Activated CD8-positive, alpha-beta memory T cell treated with anti-CD3 and anti-CD28 coated beads for 4 hours (primary cell): ENCODE results near the gene ANKRD33.
A peak's percentile ranks its signal among the peaks of the same experiment; 100 is the strongest.

ENCODE experiments used
- DNase-seq, 2 donors: peaks; one replicate each; pipeline ENCODE4 v3.0.0-alpha.2; 2020; ENCODE audit warnings: low read depth in 2 of 2

Gene ANKRD33, protein sequence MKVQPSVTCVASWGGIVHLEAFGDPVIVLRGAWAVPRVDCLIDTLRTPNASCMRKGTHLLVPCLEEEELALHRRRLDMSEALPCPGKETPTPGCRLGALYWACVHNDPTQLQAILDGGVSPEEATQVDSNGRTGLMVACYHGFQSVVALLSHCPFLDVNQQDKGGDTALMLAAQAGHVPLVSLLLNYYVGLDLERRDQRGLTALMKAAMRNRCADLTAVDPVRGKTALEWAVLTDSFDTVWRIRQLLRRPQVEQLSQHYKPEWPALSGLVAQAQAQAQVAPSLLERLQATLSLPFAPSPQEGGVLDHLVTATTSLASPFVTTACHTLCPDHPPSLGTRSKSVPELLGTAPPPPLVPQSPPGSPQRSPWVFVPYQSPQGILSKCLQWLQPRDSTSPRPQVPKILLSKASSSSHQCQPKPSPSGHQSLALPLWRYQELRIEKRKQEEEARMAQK

DNA sequence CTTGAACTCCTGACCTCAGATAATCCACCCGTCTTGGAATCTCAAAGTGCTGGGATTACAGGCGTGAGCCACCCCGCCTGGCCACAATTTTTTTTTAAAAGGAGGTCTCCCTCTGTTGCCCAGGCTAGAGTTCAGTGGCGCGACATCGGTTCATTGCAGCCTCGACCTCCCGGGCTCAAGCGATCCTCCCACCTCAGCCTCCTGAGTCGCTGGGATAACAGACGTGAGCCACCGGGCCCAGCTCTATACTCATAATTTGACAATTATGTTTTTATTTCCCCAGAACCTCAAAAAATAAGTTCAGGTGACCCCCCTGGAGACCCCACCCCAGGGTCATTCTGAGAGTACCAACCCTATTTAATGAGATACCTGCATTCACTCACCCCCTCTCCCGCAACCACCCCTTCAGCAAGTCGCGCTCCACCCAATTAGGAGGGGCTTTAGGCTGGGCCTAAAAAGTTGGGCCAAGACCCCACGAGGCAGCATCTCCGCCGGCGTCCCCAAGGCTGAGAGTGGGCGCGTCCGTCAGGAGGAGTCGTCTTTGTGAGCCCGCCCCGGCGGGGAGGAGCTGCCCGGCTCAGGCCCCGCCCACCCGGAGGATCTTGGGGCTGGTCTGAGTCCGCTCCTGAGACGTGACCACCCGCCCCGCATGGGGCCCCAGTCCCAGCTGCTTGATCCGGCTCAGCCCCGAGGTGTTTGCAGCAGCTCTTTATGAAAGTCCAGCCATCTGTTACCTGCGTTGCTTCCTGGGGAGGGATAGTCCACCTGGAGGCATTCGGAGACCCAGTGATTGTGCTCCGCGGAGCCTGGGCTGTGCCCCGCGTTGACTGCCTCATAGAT is at the start of gene ANKRD33:
TSS of gene ANKRD33 (plus strand) at position 628 of the 840 bp plus-strand sequence. CDS start at position 712, 84 bp downstream.
- DNase-seq, result no peak

DNA sequence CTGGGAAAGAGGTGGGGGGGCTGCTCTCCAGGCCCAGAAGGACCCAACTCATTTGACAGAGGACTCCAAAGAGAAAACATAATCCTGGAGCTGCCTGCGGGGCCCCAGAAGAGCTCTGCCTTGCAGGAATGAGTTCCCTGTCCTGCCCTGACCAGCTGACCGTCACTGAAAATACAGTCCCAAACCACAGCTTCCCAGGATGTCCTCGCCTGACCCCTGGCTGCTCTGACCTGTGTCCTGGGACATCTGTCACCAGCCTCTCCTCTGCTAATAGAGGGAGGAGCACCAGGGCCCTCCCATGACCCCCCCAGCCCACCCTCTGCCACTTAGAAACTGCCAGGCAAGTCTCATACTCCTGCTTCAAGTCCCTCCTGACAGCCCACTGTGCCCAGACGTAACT is 49.1 kb upstream of the ANKRD33 start:
- DNase-seq, result no peak

DNA sequence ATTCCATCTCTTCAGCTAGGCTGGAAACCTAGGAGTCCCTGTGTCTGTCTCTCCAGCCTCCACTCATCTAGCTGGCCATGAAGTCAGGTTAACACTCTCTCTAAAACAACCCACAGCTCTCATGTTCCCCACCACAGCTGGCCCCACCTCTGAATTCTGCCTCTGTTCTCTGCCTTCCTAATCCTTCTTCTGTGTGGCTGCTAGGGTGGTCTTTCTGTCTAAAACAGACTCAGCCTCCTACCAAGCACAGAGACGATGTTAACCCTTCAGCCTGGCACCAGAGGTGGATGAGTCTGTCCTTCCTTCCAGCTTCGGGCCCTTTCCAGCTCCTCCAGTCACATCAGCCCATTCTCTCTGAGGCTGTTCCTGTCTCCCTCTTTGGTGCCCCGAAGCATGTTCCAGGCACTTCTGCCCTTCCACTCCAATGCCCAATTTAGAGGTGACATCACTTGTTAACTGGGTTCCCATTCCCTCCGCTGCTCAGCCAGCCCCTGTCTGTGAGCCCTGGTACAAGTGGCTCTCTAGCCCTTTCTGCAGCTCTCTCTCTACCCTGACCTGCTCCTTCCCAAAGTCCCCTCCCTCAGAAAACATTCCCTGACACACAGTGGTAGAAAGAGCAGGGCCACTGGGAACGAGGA is 48.5 kb upstream of the ANKRD33 start:
- DNase-seq, result no peak

DNA sequence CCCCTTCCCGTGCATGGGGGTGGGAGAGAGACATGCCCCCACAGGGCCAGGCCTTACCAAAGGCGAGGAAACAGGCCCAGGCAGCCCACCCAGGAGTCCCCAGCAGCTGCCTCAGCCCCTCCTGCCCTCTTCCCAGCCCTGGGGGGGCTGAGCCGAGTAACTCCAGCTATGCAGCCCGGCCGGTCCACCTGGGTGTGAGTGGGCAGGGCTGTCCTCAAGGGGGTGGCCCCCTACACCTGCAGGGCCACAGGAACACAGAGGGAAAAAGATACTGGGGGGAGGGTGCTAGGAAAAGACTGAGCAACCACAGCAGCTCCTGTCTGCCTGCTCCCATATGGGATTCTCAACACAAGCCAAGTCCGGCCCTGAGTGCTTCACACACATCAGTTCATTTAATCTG is 46.9 kb upstream of the ANKRD33 start:
- no peak for DNase-seq

DNA sequence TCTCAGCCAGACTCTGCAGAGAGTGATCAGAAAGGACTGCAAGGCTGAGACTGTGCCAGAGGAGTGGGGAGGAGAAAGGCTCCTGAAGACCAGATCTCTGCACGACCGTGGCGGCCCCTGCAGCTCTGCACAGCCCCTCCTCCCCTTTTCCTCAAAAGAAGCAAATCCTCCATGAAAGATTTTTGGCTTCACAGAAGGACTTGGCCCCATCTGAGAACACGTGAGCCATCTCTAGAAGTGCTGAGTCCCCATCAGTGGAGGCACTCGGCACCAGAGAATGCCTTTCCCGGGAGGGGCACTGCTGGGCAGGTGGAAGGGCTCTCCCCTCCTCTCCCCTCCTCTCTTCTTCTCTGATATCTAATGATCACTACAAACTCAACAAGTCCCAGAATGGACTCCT is 46.2 kb upstream of the ANKRD33 start:
- DNase-seq, result no peak

DNA sequence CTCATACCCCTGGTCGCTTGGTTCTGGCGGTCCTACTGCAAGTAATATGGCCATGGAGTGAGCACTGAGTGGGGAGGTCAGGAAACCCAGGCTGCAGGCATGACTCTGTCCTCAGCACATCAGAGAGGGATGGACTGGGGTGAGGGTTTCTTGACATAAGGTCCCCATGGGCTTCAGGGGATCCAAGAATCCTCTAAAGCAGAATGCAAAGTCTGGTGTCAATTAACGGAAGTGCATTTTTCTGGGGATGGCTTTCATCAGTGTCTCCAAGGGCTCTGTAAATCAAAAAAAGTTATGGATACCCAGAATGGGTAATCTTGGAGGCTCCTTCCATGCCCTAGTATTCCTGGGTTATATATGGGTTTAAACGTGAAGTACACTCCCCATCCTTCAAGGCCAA is 43.0 kb upstream of the ANKRD33 start:
- DNase-seq, result no peak

DNA sequence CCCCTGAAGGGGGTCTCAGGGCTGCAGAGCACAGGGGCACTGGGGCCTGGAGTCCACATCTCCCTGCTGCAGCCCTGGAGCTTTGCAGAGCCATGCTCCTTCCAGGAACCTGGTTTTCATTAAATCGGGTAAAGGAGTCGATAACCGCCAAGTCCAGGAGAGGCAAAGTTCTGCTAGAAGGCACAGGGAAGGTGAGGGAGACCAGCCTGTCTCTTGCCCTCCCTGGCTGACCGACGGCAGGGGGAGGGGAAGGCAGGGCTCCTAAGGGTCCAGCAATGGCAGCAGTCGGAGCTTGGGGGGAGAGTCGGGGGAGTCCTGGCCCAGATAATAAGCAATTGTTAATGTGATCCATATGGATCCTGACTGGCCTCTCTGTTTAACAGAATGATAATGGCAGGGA is 42.4 kb upstream of the ANKRD33 start:
- no peak for DNase-seq

DNA sequence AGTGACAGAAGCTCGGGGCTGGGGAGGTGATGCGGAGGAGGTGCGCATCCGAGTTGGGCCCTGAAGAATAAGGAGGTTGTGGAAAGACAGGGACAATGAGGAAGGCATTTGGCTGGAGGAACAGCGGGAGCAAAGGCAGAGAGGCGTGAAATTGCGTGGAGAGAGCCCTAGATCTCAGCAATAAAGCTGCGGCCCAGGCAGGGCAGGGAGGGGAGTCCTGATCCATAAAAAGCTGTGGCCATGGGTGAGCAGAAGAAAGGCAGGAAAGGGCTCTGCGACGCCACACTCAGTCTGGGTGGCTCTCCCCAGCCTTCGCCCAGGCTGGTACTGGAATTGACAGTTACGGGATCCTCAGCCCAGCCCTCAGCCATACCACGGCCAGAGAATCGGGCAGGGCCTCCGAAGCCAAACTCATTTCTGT is 41.6 kb upstream of the ANKRD33 start:
- no peak for DNase-seq

DNA sequence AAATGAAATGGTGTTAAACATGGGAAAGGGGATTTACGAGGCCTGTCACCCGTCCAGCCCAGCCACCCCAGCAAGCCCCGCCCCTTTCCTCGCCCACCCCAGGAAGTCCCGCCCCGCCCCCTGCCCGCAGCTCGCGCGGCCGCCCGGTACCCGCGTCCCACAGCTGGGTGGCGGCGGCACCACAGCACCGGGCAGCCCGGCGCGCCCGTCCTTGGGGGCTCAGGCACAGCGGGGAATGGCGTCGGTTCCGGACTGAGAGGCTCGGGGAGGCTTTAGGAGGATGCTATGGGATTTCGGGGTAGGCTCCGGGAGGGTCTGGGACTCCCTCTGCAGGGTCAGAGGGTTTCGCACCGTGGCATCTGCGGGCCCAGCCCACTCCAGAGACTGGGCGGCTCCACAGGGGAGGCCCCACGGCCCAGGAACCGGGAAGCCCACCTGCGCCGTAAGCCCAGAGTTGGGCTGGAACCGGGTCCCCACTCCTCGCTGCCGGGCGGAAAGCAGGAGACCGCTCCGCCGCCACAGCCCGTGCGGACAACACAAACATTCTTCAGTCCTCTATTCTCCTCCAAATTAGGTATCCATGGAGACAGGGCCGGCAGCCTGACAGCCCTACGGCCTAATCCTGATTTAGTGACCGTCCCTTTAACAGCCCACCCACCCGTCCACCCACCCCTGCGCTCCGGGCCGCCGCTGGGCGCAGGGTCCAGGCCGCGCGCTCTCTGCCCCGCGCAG is 40.8 kb upstream of the ANKRD33 start:
- peak; percentile 21 to 33 for DNase-seq

DNA sequence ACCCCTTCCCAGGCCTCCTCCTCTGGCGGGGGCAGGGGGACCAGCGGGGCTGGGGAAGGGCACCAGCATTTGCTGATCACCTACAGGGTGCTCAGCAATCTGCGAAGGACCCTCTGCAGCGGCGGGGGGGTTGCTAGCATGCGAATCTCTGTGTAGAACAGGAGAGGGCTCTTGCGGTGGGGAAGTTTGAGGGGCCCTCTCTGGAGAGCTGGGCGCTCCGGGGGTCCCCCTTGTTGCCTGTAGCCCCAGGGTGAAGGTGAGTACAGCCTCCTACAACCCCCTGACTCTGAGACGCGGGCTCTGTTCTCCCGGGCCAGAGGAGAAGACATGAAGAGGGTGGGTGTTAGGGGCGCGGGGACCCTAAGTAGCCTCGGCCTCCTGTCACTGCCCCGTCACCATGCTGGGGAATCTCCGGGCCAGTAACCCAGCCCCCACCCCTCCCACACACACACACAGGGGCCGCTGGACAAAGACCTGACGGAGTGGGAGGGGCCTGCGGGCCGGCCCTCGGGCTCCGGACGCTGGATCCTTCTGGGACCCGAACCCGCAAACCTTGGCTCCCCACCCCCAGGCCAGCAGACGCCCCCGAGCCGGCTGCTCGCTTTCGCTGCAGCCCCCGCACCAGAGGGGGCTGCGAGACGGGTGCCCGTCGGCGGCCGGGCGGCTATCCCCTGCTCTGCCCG is 40.1 kb upstream of the ANKRD33 start:
- no peak for DNase-seq

DNA sequence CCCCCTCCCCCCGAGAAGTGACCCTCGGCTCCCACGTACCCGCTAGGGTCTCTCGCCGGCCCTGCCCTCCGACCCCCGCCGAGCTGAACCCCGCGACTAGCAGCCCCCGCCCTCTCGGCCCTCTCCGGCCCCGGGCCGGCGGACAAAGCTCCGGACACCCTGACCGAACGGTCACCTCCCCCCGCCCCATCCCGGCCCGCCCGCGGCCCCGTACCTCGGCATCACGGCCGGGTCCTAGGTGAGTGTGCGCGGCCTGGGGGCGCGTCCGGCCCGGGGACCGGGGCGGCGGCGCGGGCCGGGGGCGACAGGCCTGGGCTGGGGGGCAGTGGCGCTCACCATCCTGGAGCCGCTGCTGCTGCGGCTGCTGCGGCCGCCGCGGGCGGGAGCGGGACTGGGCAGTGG is 39.6 kb upstream of the ANKRD33 start, which contains the start of gene FIGNL2:
TSS of gene FIGNL2 (minus strand) at position 393 of the 402 bp plus-strand sequence. CDS start 26,305 bp downstream, outside the sequence.
- no peak for DNase-seq

DNA sequence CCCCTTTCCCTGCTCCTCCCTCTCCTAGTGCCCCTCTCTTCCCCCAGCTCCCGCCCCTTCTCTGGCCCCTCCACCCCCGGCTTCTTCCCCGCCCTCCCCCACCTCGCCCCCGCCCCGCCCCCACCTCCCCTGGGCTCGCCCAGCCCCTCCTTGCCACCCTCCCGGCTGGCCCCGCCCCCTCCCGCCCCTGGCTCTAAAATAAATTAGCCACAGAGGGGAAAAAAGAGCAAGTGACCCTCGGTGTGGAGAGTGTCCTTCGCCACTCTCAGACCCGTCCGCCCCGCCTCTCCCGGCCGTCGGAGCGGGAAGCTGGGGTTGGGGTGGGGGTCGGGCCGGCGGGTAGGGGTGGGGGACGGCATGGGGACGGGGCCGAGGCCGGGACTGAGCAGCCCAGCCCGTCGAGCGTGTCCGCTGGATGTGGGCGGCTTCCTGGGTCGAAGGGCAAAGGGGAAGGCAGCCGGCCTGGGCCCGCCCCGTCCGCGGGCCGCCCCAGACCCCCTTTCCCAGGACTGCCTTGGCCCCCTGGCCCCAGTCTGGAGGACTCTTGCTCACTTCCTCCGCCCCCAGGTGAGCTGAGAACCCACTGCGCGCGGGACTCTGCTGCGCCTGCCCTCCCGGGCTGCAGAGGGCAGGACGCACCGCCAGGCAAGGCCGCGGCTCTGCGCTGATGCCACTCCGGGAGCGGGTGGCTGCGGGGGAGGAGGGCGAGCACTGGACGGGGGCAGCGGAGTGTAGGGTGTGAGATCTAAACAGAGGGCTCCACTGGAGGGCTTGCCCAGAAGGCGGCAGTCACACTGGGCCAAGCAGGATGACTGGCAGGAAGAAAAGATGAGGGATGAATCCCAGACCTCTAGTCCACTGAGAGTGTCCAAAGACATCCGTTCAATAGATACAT is 38.8 kb upstream of the ANKRD33 start:
- no peak for DNase-seq

DNA sequence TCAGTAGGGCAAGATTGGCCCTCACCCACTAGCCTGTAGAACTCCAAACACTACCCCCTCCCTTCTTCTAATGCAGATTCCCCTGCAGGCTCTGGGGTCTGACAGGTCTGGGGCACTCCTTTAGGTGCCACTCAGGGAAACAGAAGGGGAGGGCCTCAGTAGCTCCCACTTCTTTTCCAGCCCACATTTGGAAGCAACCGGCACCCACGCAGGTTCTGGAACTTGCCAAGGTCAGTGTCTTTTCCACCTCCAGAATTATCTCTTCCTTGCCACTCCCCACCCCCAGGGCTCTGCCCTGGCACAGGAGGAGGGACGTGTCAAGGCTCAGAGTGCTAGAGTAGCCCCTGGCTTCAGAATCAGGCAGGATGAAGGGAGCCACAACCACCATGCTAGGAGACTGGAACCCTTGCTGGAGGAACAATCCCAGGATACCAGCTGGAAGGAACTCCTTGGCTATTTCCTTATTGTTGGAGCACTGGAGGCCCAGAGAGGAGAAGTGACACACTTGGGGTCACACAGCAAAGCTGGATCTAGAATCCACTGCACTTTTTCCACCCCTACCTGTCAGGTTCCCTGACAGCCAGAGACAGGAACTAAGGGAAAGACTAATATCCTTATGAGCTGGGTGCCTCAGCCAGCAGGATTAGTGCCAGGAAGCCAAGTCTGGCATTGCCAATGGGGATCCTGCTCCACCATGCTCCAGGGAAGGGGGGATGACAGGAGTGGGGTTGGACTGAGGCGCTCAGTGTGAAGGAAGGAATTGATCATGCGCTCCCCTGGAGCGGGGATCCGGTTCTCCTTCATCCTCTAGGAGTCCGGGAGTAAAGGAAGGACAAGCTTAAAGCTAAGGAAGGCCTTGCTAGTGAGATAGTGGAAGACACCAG is 37.6 kb upstream of the ANKRD33 start:
- no peak for DNase-seq

DNA sequence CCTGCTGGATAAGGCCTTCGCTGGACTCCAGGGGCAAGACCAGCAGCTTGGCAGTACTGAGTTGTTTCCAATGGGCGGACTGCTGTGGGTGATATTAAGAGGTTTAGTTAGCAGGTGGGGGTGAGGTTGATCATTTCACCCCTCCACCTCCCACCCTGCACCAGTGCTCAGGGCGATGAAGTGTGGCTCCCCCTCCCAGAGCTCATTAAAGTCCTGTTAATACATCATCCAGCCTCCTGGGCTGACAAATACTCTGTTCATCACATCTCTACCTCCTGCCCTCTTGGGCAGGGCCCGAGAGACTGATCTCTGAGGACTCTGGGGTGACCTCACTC is 37.0 kb upstream of the ANKRD33 start:
- DNase-seq, result no peak

DNA sequence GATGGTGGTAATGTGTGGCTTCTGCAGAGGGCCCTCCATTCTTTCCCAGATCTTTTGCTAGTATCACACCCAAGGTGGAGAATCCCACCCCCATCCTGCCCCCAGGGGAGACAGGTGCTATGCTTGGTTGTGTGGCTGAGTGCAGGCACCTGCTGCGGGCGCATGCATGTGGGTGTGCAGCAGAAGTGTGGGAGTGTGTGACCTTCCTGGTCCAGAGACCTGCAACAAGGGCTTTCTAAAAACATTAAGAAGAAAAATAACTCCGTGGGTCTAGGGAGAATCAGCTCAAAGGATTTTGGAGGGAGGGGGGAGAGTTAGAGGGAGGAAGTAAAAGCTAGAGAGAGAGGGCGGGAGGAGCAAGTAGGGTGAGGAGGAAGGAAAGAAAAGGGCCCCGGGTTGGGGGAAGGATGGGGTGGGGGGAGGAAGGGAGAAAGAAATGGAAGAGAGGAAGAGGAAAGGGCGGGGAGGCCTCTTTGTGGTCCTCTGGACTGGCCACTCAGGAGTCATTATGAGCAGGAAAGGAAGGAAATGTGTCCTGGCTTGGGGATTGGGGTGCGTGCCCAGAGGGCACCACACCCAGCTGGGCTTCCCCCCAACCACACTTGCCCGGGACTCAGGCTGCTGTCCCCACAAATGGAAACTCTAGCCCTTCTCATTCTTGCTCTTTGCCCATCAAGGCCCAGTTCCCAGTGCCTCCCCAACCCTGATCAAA is 36.3 kb upstream of the ANKRD33 start:
- DNase-seq, result no peak

DNA sequence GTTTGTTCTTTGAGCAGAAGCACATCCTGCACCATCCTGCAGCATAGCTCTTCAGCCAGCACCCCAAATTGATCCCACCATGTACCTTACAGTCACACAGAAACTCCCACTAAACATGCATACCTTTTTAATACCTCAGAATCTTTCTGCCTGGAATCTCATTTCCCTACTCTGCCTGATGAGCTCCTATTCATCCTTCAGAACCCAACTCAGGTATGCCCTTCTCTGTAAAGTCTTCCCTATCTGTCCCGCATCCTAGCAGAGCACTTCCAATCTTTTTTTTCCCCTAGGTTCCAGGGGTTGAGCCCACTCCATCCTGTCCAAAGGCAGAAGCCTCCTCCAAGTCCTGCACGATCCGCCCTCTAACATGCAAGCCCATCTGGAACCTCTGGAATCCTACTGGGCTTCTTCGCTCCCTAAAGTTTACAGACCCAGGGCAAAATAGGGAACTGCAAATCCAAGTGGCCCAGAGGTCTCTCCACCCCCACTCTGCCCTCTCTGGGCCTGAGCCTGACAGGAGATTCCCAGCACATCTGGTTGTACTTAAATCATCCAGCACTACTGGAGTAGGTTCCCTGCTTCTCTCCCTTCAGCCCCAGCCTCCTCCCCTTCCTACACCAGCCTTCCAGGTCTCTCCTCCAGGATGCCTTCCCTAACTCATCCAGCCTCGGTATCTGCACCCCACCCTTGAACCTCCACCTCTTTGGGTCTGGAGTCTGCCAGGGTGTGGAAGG is 35.3 kb upstream of the ANKRD33 start:
- DNase-seq, result no peak

DNA sequence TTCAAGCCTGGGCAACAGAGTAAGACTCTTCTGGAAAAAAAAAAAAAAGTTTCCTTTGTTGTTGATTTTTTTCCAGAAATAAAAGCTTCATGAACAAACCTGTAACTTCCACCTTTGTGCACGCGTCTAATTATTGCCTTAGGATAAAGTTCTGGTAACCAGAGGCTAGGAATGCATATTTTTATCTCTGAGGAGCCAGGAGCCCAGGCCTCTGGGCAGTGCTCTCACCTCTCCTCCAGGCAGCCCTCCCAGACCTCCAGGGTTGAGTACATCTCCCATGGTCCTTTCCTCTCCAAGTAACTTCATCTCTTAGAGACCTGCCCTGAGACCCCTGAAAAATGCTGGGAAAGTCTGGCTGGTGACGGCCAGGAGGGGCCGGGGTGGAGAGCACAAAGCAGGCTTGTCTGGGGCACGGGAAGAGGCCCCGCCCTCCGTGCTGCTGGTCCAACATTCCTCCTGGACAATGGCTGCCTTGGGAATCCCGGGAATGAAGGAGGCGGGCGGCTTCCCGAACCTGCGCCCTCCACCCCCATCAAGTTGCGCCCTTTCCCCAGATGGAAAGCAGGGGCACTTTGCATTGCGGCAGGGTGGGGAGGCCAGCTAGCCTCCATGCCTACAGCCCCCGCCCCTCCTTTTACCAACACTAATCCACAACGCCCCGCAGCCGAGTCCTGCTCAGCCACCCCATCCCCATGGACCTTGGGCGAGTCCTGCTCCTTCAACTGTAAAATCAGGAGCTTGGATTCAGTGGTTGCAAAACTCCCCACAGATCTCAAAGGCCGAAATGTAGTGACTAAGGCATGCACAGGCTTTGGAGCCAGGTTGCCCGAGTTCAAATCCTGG is 32.1 kb upstream of the ANKRD33 start:
- DNase-seq, result no peak
